Colon (tissue), 2 donors: ENCODE measurements around the gene TMEM120B.

Experiments
- FAIRE-seq: peaks from 2 replicates; lab custom pipeline; 2012; peaks lifted over from hg19 to GRCh38; lab: Jason Lieb, UNC
- donor health status: control.
- donor health status: control.

TMEM120B gene

GRCh38 chr12:121820056-121820455 is 107.5 kb downstream of the TMEM120B start:
- FAIRE-seq: no peak

GRCh38 chr12:121822393-121823100 is 110.0 kb downstream of the TMEM120B start:
- no peak for FAIRE-seq

- no peak for FAIRE-seq
These were observed 110.7 kb downstream of the TMEM120B start for GRCh38 chr12:121823101-121823726.

GRCh38 chr12:121823727-121824115 is 111.2 kb downstream of the TMEM120B start:
- FAIRE-seq: no peak

- no peak for FAIRE-seq
These were observed 112.5 kb downstream of the TMEM120B start for GRCh38 chr12:121825041-121825523.

GRCh38 chr12:121826318-121827150 is 114.0 kb downstream of the TMEM120B start:
- no peak for FAIRE-seq

- FAIRE-seq: no peak
These were observed 115.0 kb downstream of the TMEM120B start for GRCh38 chr12:121827351-121828099.

- FAIRE-seq: no peak
These were observed 115.8 kb downstream of the TMEM120B start for GRCh38 chr12:121828306-121828705.

GRCh38 chr12:121828826-121829225 is 116.3 kb downstream of the TMEM120B start:
- no peak for FAIRE-seq

GRCh38 chr12:121829250-121829918 is 116.8 kb downstream of the TMEM120B start:
- no peak for FAIRE-seq

- FAIRE-seq: no peak
These were observed 117.6 kb downstream of the TMEM120B start for GRCh38 chr12:121830134-121830533.

GRCh38 chr12:121830588-121831265 is 118.2 kb downstream of the TMEM120B start:
- no peak for FAIRE-seq
